ENCODE data around the gene FBXW11.

DNA sequence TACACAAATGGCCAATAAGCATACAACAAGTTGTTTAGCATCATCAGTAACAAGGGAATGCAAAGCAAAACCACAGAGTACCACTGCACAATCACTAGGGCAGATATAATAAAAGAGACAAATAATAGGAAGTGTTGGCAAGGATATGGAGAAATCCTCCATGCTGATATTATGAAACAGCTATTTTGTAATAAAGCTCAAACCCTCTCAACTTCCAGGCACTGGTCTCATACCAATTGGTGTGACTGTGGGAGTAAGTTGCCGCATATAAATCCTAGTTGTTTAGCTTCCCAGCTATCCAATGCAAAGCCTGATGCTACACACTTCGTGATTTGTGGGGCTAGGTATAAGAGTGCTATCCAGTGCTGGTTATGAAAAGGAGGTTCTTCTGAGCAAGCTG is 132.2 kb downstream of the FBXW11 start:
- no peak for TF ChIP-seq POLR2A (IDR thresholded peaks at IDR 0.05; ENCODE audit: low read length)
- TF ChIP-seq GATA1 (IDR thresholded peaks at IDR 0.05; ENCODE audit: low read depth, low read length): no peak

Data from erythroblast (primary cell).